ENCODE results near the gene TEX38. TPM values are rescaled to one million over a fixed set of nuclear protein-coding genes. Genes with fewer than 3 reads are reported as not detected.

TEX38 gene
- total and polyA plus RNA-seq, 2 experiments from 2014 or later: not detected

- ATAC-seq (no peak), DNase-seq (ENCODE audit: low spot score) (no peak)
- Histone ChIP-seq H3K79me2 (replicated peaks; ENCODE audit: insufficient read depth) (no peaks in the 10 kb centered on the region), H3K4me1 (ENCODE audit: insufficient read depth) (no peaks in the 10 kb centered on the region), H3K27me3 (ENCODE audit: insufficient read depth) (no peaks in the 10 kb centered on the region), H4K20me1 (replicated peaks; ENCODE audit: insufficient read depth) (no peaks in the 10 kb centered on the region; the same call in none of the 2 replicates), H3K27ac (ENCODE audit: low read depth) (no peak overlapping the region), H3K4me3 (no peak overlapping the region), H3F3A (replicated peaks; ENCODE audit: low read depth) (no peaks in the 10 kb centered on the region), H3K9me2 (ENCODE audit: insufficient read depth) (no peaks in the 10 kb centered on the region), H2AFZ (no peak overlapping the region), H3K36me3 (ENCODE audit: insufficient read depth) (no peaks in the 10 kb centered on the region; the same call in 1 of the 2 replicates), H3K4me2 (no peak overlapping the region)
- no peak for TF ChIP-seq EZH2phosphoT487 (IDR thresholded peaks at IDR 0.05; ENCODE audit: unreplicated experiment)
- no peak for TF ChIP-seq ZNF462 (CRISPR knock-in tag; IDR thresholded peaks at IDR 0.05)
- TF ChIP-seq JUNB (IDR thresholded peaks at IDR 0.05; ENCODE audit: unreplicated experiment): no peak
- no peak for TF ChIP-seq ZNF114 (CRISPR knock-in tag; IDR thresholded peaks at IDR 0.05)
- TF ChIP-seq CREB1 (CRISPR knock-in tag; IDR thresholded peaks at IDR 0.05; ENCODE audit: low read depth): no peak
- no peak for TF ChIP-seq EZH2 (IDR thresholded peaks at IDR 0.05; ENCODE audit: low read depth, unreplicated experiment)
- TF ChIP-seq, protein P1, sequence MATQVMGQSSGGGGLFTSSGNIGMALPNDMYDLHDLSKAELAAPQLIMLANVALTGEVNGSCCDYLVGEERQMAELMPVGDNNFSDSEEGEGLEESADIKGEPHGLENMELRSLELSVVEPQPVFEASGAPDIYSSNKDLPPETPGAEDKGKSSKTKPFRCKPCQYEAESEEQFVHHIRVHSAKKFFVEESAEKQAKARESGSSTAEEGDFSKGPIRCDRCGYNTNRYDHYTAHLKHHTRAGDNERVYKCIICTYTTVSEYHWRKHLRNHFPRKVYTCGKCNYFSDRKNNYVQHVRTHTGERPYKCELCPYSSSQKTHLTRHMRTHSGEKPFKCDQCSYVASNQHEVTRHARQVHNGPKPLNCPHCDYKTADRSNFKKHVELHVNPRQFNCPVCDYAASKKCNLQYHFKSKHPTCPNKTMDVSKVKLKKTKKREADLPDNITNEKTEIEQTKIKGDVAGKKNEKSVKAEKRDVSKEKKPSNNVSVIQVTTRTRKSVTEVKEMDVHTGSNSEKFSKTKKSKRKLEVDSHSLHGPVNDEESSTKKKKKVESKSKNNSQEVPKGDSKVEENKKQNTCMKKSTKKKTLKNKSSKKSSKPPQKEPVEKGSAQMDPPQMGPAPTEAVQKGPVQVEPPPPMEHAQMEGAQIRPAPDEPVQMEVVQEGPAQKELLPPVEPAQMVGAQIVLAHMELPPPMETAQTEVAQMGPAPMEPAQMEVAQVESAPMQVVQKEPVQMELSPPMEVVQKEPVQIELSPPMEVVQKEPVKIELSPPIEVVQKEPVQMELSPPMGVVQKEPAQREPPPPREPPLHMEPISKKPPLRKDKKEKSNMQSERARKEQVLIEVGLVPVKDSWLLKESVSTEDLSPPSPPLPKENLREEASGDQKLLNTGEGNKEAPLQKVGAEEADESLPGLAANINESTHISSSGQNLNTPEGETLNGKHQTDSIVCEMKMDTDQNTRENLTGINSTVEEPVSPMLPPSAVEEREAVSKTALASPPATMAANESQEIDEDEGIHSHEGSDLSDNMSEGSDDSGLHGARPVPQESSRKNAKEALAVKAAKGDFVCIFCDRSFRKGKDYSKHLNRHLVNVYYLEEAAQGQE (IDR thresholded peaks at IDR 0.05; ENCODE audit: unreplicated experiment): no peak
- TF ChIP-seq, protein P2, sequence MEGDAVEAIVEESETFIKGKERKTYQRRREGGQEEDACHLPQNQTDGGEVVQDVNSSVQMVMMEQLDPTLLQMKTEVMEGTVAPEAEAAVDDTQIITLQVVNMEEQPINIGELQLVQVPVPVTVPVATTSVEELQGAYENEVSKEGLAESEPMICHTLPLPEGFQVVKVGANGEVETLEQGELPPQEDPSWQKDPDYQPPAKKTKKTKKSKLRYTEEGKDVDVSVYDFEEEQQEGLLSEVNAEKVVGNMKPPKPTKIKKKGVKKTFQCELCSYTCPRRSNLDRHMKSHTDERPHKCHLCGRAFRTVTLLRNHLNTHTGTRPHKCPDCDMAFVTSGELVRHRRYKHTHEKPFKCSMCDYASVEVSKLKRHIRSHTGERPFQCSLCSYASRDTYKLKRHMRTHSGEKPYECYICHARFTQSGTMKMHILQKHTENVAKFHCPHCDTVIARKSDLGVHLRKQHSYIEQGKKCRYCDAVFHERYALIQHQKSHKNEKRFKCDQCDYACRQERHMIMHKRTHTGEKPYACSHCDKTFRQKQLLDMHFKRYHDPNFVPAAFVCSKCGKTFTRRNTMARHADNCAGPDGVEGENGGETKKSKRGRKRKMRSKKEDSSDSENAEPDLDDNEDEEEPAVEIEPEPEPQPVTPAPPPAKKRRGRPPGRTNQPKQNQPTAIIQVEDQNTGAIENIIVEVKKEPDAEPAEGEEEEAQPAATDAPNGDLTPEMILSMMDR (conservative IDR thresholded peaks at IDR 0.05; ENCODE audit: low read depth in 2 of 2): no peak
- TF ChIP-seq ZNF331 (CRISPR knock-in tag; IDR thresholded peaks at IDR 0.05; ENCODE audit: low read depth): no peak
- no peak for TF ChIP-seq NANOG (IDR thresholded peaks at IDR 0.05; ENCODE audit: borderline replicate concordance)
- TF ChIP-seq STAT1 (IDR thresholded peaks at IDR 0.05; ENCODE audit: unreplicated experiment): no peak
- TF ChIP-seq POLR2AphosphoS5 (IDR thresholded peaks at IDR 0.05; ENCODE audit: low read depth): no peak
- TF ChIP-seq, protein P3, sequence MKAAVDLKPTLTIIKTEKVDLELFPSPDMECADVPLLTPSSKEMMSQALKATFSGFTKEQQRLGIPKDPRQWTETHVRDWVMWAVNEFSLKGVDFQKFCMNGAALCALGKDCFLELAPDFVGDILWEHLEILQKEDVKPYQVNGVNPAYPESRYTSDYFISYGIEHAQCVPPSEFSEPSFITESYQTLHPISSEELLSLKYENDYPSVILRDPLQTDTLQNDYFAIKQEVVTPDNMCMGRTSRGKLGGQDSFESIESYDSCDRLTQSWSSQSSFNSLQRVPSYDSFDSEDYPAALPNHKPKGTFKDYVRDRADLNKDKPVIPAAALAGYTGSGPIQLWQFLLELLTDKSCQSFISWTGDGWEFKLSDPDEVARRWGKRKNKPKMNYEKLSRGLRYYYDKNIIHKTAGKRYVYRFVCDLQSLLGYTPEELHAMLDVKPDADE (IDR thresholded peaks at IDR 0.05): no peak
- peaks cover 15% of the 10 kb centered on the region for H3K36me3 Mint-ChIP-seq (ENCODE audit: low read depth)
- no peak overlapping the region for H3K4me3 Mint-ChIP-seq
- no peaks in the 10 kb centered on the region for H3K9me3 Mint-ChIP-seq
- no peaks in the 10 kb centered on the region for H3K27me3 Mint-ChIP-seq (ENCODE audit: insufficient read depth, low read depth, poor library complexity)
- H3K4me1 Mint-ChIP-seq: no peaks in the 10 kb centered on the region
- H3K27ac Mint-ChIP-seq: no peak overlapping the region
Measured at GRCh38 chr1:46637444-46638083, 34.1 kb upstream of the TEX38 start.
